Psoas muscle (tissue), 8 donors: ENCODE data around the gene ADIRF. TPM values are rescaled to one million over a fixed set of nuclear protein-coding genes. Genes with fewer than 3 reads are reported as not detected.

ENCODE experiments used
- ATAC-seq, 4 donors: fragments of 200-7000 bp; cut with Tn5 transposase; one replicate each; pipeline ENCODE4 v1.9.1; 2020; ENCODE audit warnings: moderate library complexity in 3 of 4, mild to moderate bottlenecking in 2 of 4
- DNase-seq, 2 donors: peaks; one replicate each; pipeline ENCODE4 v3.0.0-alpha.2; 2020
- H3K27ac ChIP-seq: fragments of 200-600 bp; one replicate; pipeline ENCODE4 v1.8.0; 2022
- H3K27me3 ChIP-seq, 3 donors: fragments of 200-600 bp in 1 of 3; one replicate each; pipeline versions ENCODE4 v1.6.1 to v1.8.0; 2013 to 2022; ENCODE audit warnings: low read length in 2 of 3, mild to moderate bottlenecking in 2 of 3, moderate library complexity in 1 of 3; ENCODE audit not compliant: insufficient read depth in 3 of 3
- H3K36me3 ChIP-seq, 2 donors: fragments of 200-600 bp in 1 of 2; one replicate each; pipeline versions ENCODE4 v1.6.1 to v1.8.0; 2013 to 2022; ENCODE audit warnings: low read depth in 1 of 2, mild to moderate bottlenecking in 1 of 2, moderate library complexity in 1 of 2; ENCODE audit not compliant: insufficient read depth in 1 of 2
- H3K4me1 ChIP-seq: fragments of 200-600 bp; one replicate; pipeline ENCODE4 v1.8.0; 2022
- H3K4me3 ChIP-seq: fragments of 200-600 bp; one replicate; pipeline ENCODE4 v1.8.0; 2022; ENCODE audit warnings: mild to moderate bottlenecking
- H3K9me3 ChIP-seq: fragments of 200-600 bp; one replicate; pipeline ENCODE4 v1.8.0; 2022
- WGBS, 3 donors: extraction: QIAGEN DNeasy Blood & Tissue Kit; methylation state at CpG; one replicate each; pipeline versions ENCODE4 v1.1.6 to v1.1.7; 2013; 5-methylcytosine and 5-hydroxymethylcytosine counted together
- intact Hi-C, 2 donors: fragments of 100-400 bp; cut with DNase I; formaldehyde crosslinking; loops; one replicate each; pipeline versions ENCODE4 v1.11.0 to v1.14.2; 2022
- polyA plus RNA-seq, 3 donors: library from polyadenylated mRNA; stranded (reverse); fragments of 200-250 nt; gene quantifications; one replicate each; pipeline ENCODE4 v1.2.3, GENCODE V29; 2013
- total RNA-seq, 4 donors: library from RNA; stranded (reverse); fragmentation: NEBNext Ultra II Directional in 2 of 4; extraction: Animal tissue kit (Norgen Biotek cat#: 25700) in 2 of 4; gene quantifications; one replicate each; pipeline versions ENCODE4 v1.2.1 to v1.2.4, GENCODE V29; 2021 to 2023
- TF ChIP-seq, protein P1 (sequence below): fragments of 200-600 bp; IDR thresholded peaks from one replicate; pipeline ENCODE4 v1.8.0; 2022; ENCODE audit warnings: antibody characterized with exemption
- donor health status: healthy with polysubstance abuse.
- donor health status: DM: no; HTN: no; CAD: no; lungs with moderate emphysema.
- donor health status: Bipolar disorder and iron deficiency.
- donor health status: healthy.
- donor health status: DM: yes; HTN: yes; CAD: no.
- donor health status: DM: no; HTN: no; CAD: no.
- donor health status: DM: no; HTN: no; CAD: no.
- donor health status: DM: yes; HTN: yes; CAD: no.

Gene ADIRF
- total and polyA plus RNA-seq, 7 donors, result 19.1 to 69.5 (median 34.9) TPM

DNA sequence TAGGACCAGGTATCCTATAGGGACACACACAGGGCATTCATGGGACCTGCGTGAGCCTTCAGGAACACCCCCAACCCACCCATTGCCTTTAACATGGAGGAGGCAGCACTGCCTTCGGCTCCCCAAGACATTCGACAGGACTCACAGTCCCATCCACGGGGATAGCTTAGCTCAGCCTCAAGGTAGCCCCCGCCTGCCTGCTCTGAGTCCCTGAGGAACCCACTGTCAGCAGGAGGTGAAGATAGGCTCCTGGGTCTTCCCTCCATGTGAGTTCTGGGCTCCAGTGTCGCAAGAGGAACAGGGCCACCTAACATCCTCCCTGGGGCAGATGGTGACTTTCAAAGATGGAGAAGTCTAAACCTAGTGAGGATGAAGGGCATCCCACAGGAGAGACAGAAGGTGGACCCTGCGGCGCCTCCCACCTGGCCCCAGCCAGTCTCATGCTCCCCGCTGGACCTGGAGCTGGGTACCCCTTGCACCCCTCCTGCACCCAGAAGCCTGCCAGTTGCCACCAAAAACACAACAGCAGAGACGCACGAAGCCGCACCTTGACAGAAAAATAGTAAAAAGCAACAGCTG is 4.9 kb upstream of the ADIRF start:
- no peak overlapping the region for H3K4me3 ChIP-seq
- WGBS, 3 donors, result 91 to 96% (median 94%) methylated on average over 12 of the region's 12 CpGs
- TF ChIP-seq, protein P1, sequence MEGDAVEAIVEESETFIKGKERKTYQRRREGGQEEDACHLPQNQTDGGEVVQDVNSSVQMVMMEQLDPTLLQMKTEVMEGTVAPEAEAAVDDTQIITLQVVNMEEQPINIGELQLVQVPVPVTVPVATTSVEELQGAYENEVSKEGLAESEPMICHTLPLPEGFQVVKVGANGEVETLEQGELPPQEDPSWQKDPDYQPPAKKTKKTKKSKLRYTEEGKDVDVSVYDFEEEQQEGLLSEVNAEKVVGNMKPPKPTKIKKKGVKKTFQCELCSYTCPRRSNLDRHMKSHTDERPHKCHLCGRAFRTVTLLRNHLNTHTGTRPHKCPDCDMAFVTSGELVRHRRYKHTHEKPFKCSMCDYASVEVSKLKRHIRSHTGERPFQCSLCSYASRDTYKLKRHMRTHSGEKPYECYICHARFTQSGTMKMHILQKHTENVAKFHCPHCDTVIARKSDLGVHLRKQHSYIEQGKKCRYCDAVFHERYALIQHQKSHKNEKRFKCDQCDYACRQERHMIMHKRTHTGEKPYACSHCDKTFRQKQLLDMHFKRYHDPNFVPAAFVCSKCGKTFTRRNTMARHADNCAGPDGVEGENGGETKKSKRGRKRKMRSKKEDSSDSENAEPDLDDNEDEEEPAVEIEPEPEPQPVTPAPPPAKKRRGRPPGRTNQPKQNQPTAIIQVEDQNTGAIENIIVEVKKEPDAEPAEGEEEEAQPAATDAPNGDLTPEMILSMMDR, result no peak
- peaks cover 23% of the 10 kb centered on the region for H3K4me1 ChIP-seq
- ATAC-seq (no peak), DNase-seq (no peak)
- no peaks in the 10 kb centered on the region for H3K27me3 ChIP-seq
- no peaks in the 10 kb centered on the region for H3K36me3 ChIP-seq
- no peak overlapping the region for H3K27ac ChIP-seq
- intact Hi-C loops, result loop anchor here in 1 of 2 donors (2.0 kb wide), 1 partner anchor 21 kb away; no protein-coding TSS in a partner anchor
- no peaks in the 10 kb centered on the region for H3K9me3 ChIP-seq

DNA sequence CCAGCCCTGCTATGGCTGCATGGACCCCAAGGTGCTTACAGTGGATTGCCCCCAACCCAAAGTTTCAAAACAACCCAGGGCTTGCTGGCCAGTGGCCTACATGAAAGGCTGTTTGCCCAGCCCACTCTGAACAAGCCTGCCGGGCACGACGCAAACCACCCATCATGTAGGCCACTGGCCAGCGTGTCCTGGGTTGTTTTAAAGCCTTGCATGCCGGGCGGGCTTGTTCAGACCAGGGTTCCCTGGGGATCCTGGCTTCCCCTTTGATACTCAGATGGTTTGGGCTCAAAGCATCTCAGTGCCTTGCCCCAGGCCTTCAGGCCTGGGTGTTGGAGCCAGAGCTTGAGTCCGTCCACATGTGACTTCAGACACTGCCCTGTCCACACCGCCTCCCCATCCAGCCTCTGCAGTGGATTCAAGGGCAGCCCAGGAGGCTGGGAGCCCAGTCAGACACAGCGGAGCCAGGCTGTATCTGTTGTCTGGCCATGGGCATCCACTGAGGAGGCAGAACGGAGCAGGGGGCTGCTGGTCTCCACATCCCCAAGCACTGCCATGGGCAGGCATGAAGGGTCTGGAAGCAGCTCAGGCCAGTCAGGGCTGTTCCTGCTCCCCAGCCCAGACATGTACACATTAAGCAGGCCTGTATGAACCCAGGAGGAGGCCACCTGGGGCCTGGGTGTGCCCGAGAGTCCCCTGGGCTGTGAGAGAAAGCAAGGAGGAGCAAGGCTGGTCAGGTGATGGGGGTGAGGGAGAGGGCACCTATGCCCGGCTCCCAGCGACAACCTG is 4.0 kb upstream of the ADIRF start:
- intact Hi-C loops, result no loop called here
- Histone ChIP-seq H3K4me3 (no peak overlapping the region), H3K27ac (no peak overlapping the region), H3K4me1 (peaks cover 25% of the 10 kb centered on the region), H3K36me3 (no peaks in the 10 kb centered on the region), H3K27me3 (no peaks in the 10 kb centered on the region), H3K9me3 (no peaks in the 10 kb centered on the region)
- 74 to 88% (median 80%) methylated on average over 12 to 13 of the region's 13 CpGs for WGBS, 3 donors
- TF ChIP-seq, protein P1, result no peak
- ATAC-seq (no peak), DNase-seq (no peak)

GRCh38 chr10:86964847-86965190 is 3.5 kb upstream of the ADIRF start:
- Histone ChIP-seq H3K27me3 (no peaks in the 10 kb centered on the region), H3K36me3 (no peaks in the 10 kb centered on the region), H3K9me3 (no peaks in the 10 kb centered on the region), H3K27ac (no peak overlapping the region), H3K4me3 (no peak overlapping the region), H3K4me1 (peaks cover 31% of the 10 kb centered on the region)
- no peak for DNase-seq
- 79 to 89% (median 86%) methylated on average over 2 of the region's 2 CpGs for WGBS, 3 donors
- TF ChIP-seq, protein P1, result no peak
- intact Hi-C loops, result no loop called here
- ATAC-seq, result no peak

GRCh38 chr10:86965986-86966654 is 2.2 kb upstream of the ADIRF start:
- intact Hi-C loops, result loop anchor here in 1 of 2 donors (2.0 kb wide), 1 partner anchor 277 kb away; no protein-coding TSS in a partner anchor
- TF ChIP-seq, protein P1, result no peak
- Histone ChIP-seq H3K36me3 (no peaks in the 10 kb centered on the region), H3K27me3 (no peaks in the 10 kb centered on the region), H3K4me3 (peak overlapping the region; percentile 34), H3K9me3 (no peaks in the 10 kb centered on the region), H3K4me1 (peaks cover 33% of the 10 kb centered on the region), H3K27ac (peak overlapping the region; percentile 65)
- WGBS, 3 donors, result 47 to 70% (median 62%) methylated on average over 11 of the region's 11 CpGs
- ATAC-seq (no peak), DNase-seq (no peak)
